Mesodermal cell (in vitro differentiated cells): ENCODE results near the gene SLC6A19.

ENCODE experiments used
- H3K27ac ChIP-seq: 2 replicates; pipeline ENCODE4 v1.7.0; 2013; ENCODE audit warnings: mild to moderate bottlenecking, low read depth, low read length, moderate library complexity; ENCODE audit not compliant: severe bottlenecking
- H3K36me3 ChIP-seq: 2 replicates; pipeline ENCODE4 v1.7.1; 2013; ENCODE audit warnings: mild to moderate bottlenecking, low read length, moderate library complexity; ENCODE audit not compliant: control insufficient read depth, insufficient read depth
- H3K4me1 ChIP-seq: one replicate; pipeline ENCODE4 v1.7.1; 2013; ENCODE audit warnings: mild to moderate bottlenecking, low read length; ENCODE audit not compliant: insufficient read depth, control insufficient read depth, poor library complexity, severe bottlenecking
- H3K4me3 ChIP-seq: 2 replicates; pipeline ENCODE4 v1.7.0; 2013; ENCODE audit warnings: low read length, control low read depth, mild to moderate bottlenecking; ENCODE audit not compliant: insufficient read depth, poor library complexity, severe bottlenecking; ENCODE audit errors: extremely low read depth
- H3K9me3 ChIP-seq: 2 replicates; pipeline ENCODE4 v1.7.1; 2013; ENCODE audit warnings: mild to moderate bottlenecking, low read length, moderate library complexity; ENCODE audit not compliant: control insufficient read depth
- WGBS, 2 experiments: methylation state at CpG; one replicate each; pipeline ENCODE4 v1.1.5; 2013; ENCODE audit warnings: missing lambda C conversion rate in 2 of 2; ENCODE audit not compliant: insufficient coverage in 2 of 2; 5-methylcytosine and 5-hydroxymethylcytosine counted together

Gene SLC6A19

DNA sequence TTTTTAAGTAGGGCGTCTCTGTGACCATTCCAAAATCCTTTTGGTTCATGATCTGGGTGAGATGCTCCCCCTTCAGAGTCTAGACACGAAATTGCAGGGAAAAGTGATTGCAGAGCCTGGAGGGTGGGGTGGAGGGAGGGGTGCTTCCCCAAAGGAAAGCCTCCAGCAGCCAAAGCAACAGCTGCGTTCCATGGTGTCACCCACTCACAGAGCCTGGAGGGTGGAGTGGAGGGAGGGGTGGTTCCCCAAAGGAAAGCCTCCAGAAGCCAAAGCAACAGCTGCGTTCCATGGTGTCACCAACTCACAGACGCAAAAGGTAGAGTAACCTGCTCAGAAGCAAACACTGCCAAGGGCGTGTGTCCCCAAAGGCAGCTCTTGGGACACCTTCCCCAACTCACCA, 46.4 kb downstream of the SLC6A19 start:
- Histone ChIP-seq H3K36me3 (no peaks in the 10 kb centered on the region), H3K4me1 (no peaks in the 10 kb centered on the region), H3K9me3 (no peaks in the 10 kb centered on the region), H3K4me3 (no peak overlapping the region), H3K27ac (no peak overlapping the region)
- 71 to 85% methylated on average over 5 to 6 of the region's 6 CpGs for WGBS, 2 experiments

DNA sequence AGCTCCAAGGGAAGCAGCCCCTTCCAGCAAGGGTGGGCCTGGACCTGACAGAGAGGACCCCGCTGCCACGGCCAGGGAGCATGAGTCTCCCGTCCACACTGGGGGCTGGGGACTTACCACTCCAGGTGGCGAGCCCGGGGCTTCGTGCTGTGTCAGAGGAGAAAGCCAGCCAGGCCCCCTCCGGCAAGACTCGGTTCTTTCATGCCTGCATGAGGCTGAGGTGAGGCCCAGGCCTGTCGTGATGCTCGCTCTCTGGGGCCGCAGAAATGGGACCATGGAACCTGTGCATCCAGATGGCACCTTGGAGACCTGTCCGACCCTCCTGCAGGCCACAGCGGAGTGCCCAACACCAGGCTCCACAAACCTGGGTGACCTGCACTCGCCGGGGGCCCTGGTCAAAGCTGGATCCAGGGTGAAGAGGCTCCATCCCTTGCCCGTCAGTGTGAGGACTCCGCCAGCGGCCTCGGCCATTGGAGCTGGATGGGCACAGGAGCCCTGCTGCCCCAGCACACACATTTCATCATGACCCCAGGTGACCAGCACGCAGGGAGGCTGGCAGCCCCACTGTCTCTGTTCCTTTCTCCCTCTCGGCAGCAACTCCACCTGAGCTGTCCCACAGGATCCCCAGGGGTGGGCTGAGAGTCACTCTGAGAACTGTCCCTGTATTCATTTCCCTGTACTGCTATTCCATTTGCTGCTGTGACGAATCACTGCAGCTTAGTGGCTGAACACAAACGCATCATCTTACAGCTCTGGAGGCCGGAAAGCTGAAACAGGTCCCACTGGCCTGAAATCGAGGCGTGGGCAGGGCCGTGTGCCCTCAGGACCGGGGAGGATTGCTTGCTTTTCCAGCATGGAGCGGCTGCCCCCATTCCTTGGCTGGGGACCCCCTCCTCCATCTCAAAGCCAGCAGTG, 48.2 kb downstream of the SLC6A19 start:
- H3K9me3 ChIP-seq = no peaks in the 10 kb centered on the region
- no peak overlapping the region for H3K4me3 ChIP-seq
- H3K27ac ChIP-seq = no peak overlapping the region
- no peaks in the 10 kb centered on the region for H3K36me3 ChIP-seq
- no peaks in the 10 kb centered on the region for H3K4me1 ChIP-seq
- 80 to 81% methylated on average over 28 to 29 of the region's 29 CpGs for WGBS, 2 experiments

DNA sequence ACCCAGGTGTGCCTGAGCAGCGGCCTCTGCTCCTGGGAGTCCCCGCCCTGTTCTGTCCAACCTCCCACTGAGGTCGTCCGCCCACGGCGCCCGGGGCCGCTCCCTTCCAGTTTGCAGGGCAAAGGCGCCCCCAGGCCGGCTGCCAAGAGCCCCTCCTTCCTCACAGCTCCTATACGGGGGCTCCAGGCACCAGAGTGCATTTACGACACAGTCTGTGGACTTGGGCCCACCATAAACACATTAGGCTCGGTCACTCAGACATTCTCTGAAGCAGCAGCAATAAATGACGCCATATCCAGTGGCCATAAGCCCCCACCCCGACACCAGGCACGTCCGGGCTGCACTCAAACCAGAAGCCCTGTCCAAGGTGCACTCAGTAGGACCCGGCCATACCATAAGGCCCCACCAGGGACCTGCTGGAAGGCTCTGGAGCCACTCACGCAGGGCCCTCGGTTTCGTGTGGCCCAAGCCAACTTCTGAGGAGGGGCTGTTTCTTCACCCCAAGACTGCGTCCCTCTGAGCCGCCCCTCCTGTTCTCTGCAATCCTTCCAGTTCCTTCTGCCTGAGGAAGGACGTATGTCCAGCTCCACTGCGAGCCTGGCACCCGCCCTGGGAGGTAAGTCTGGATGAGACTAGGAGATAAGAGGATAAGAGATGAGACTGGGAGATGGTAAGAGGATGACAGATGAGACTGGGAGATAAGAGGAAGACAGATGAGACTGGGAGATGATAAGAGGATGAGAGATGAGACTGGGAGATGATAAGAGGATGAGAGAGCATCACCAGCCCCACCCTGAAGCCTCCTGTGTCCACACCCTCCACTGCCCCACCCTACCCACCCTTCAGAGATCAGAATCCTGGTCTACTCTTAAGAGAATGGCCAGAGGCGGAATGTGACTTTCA, 50.5 kb downstream of the SLC6A19 start:
- no peak overlapping the region for H3K27ac ChIP-seq
- H3K9me3 ChIP-seq = no peaks in the 10 kb centered on the region
- H3K4me3 ChIP-seq = no peak overlapping the region
- H3K36me3 ChIP-seq = no peaks in the 10 kb centered on the region
- no peaks in the 10 kb centered on the region for H3K4me1 ChIP-seq
- 85 to 91% methylated on average over 23 to 27 of the region's 27 CpGs for WGBS, 2 experiments

DNA sequence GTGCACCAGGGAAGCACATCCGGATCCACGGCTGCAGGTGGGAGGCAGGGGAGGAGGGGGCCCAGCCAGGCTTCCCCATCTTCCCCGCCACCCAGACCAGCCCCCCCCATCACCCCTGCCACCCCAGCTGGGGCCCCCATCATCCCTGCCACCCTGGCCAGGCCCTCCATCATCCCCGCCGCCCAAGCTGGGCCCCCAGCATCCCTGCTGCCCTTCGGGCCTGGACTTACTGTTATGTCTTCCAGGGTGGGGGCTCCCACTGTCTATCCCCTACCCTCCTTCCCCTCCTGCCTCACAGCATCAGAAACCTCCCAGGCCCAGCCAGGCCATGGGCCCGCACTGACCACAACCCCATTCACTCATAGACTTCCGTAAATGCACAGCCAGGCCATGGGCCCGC, 51.3 kb downstream of the SLC6A19 start:
- no peaks in the 10 kb centered on the region for H3K4me1 ChIP-seq
- no peak overlapping the region for H3K4me3 ChIP-seq
- H3K27ac ChIP-seq = no peak overlapping the region
- no peaks in the 10 kb centered on the region for H3K36me3 ChIP-seq
- no peaks in the 10 kb centered on the region for H3K9me3 ChIP-seq
- 88 to 93% methylated on average over 4 to 5 of the region's 9 CpGs for WGBS, 2 experiments

DNA sequence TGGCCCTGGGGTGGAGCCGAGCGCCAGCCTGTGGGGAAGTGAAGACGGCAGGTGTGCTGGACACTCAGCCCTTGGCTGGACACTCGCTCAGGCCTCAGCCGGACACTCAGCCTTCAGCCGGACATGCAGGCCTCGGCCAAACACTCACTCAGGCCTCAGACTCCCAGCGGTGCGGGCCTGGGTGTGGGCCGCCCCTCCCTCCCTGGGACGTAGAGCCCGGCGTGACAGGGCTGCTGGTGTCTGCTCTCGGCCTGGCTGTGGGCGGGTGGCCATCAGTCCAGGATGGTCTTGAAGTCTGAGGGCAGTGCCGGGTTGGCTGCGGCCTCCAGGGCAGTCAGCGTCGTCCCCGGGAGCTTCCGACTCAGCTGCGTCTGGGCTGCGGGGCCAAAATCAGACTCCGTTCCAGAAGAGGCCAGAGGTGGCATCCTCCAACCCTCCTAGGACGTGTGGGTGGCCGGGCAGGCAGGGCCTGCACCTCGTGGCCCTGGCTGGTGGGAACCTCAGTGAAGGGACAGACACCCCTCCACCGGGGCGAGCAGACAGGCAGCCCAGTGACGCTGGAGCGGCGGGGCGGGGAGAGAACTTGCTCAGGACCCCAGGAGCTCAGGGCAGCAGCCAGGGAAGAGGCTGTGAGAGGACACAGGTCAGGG, 52.2 kb downstream of the SLC6A19 start:
- H3K9me3 ChIP-seq = no peaks in the 10 kb centered on the region
- H3K27ac ChIP-seq = no peak overlapping the region
- no peak overlapping the region for H3K4me3 ChIP-seq
- WGBS, 2 experiments = 91 to 96% methylated on average over 25 to 32 of the region's 33 CpGs
- H3K4me1 ChIP-seq = no peaks in the 10 kb centered on the region
- H3K36me3 ChIP-seq = no peaks in the 10 kb centered on the region

DNA sequence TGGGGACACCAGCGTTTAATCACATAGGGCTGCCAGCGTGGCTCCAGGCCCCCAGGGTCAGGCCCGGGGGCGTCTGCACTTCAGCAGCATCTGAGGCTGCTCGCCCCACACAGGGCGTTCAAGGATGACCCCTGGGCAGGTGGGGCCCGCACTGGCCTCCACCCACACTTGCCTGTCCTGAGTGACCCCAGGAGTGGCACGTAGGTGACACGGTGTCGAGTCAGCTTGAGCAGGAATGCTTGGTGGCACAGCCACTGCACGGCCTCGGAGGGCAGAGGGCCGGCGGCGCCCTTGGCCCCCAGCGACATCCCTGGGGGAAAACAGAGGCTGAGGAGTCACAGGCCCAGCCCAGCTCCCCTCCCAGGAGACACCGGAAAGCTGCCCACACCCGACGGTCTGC, 52.8 kb downstream of the SLC6A19 start:
- H3K9me3 ChIP-seq = no peaks in the 10 kb centered on the region
- no peaks in the 10 kb centered on the region for H3K36me3 ChIP-seq
- 95 to 96% methylated on average over 16 to 19 of the region's 19 CpGs for WGBS, 2 experiments
- no peaks in the 10 kb centered on the region for H3K4me1 ChIP-seq
- no peak overlapping the region for H3K4me3 ChIP-seq
- no peak overlapping the region for H3K27ac ChIP-seq

DNA sequence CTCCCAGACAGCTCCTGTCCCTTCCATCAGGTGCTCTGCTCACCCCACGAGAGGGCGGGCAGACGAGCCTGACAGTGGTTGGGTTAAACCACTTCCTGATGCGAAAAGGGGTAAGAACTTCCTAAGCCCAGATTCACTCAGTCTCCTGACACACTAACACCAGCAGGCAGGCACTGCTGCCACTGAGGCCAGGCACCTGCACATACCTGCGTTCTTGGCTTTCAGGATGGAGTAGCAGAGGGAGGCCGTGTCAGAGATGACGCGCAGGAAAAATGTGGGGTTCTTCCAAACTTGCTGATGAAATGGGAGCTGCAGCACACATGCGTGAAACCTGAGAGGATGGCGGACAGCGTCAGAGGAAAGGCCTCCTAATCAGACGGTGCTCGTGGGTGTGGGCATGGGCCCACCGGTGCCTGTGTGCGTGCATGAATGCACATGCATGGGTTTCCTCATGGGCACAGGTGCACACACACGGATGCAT, 53.7 kb downstream of the SLC6A19 start:
- Histone ChIP-seq H3K9me3 (no peaks in the 10 kb centered on the region), H3K36me3 (no peaks in the 10 kb centered on the region), H3K27ac (no peak overlapping the region), H3K4me3 (no peak overlapping the region), H3K4me1 (no peaks in the 10 kb centered on the region)
- 89 to 93% methylated on average over 11 to 15 of the region's 16 CpGs for WGBS, 2 experiments

DNA sequence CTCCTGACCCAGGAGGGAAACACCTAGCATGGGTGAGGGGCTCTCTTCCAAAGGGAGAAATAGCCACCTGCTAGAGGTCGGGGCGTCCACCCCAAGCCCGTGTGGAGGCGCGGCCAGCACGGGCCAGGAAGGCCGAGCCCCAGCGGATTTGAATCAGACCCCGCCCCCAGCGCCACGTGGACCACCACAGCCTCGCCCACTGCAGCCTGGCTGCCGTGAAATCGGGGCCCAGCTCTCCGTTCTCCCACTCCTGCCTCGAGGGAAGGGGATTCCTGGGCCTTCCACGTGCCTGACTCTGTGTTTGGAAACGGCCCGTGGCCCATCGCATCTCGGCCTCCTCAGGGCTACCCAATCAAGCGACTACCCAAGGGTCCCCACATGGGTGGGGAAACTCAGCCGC, 55.4 kb downstream of the SLC6A19 start:
- no peaks in the 10 kb centered on the region for H3K4me1 ChIP-seq

DNA sequence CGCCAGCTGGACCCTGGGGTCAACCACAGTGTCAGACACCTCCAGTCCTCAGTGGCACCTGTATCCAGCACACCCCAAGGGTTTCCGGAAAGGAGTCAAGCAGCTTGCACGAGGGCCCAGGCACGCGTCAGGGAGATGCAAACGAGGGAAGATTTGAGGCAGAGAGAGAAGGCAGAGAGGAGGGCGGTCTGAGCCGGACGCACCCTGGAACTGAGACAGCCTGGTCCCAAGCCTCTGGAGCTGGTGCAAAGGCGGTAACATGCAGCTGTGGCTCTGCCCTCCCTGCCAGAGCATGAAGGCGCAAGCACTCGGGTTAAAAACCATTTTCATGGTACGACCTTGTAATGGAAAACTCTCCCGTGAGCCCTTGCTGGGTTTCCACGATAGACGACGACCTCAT, 56.0 kb downstream of the SLC6A19 start:
- no peaks in the 10 kb centered on the region for H3K4me1 ChIP-seq
- no peaks in the 10 kb centered on the region for H3K9me3 ChIP-seq
- H3K36me3 ChIP-seq = no peaks in the 10 kb centered on the region
- no peak overlapping the region for H3K27ac ChIP-seq
- no peak overlapping the region for H3K4me3 ChIP-seq
- 87 to 93% methylated on average over 15 to 17 of the region's 17 CpGs for WGBS, 2 experiments

More for the DNA sequence above, 55.4 kb downstream of the SLC6A19 start:
- Histone ChIP-seq H3K4me3 (no peak overlapping the region), H3K36me3 (no peaks in the 10 kb centered on the region), H3K27ac (no peak overlapping the region), H3K9me3 (no peaks in the 10 kb centered on the region)
- 81 to 89% methylated on average over 23 of the region's 23 CpGs for WGBS, 2 experiments

DNA sequence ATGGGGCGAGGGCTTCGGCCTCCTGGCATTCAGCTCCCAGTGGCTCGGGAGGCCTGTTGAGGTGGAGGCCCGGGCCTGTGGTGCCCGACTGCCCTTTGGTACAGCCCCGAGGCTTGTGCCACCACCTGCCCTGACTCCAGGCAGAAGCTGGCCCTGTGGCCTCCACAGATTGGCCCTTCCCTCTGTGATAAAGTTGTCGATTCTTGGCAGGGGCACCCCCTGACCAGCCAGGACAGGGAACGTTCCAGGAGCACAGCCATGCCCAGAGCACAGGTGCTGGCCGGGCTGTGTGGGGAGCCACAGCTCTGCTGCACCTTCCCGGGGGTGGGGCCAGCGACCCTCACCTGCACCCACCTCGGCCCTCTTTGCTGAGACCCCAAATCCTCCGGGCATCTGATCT, 56.4 kb downstream of the SLC6A19 start:
- H3K4me1 ChIP-seq = no peaks in the 10 kb centered on the region
- no peak overlapping the region for H3K27ac ChIP-seq
- H3K9me3 ChIP-seq = no peaks in the 10 kb centered on the region
- WGBS, 2 experiments = 91 to 94% methylated on average over 11 to 13 of the region's 13 CpGs
- no peak overlapping the region for H3K4me3 ChIP-seq
- no peaks in the 10 kb centered on the region for H3K36me3 ChIP-seq
